GM12891 (cell line): ENCODE measurements around the gene CLK4.

Experiments
- POLR2A ChIP-seq: IDR thresholded peaks from 2 replicates; pipeline ENCODE4 v1.6.1; 2011; ENCODE audit warnings: low read depth, low read length, control low read depth
- POLR2AphosphoS5 ChIP-seq: IDR thresholded peaks from 2 replicates; pipeline ENCODE4 v1.6.1; 2011; ENCODE audit warnings: low read depth, low read length, control low read depth

DNA sequence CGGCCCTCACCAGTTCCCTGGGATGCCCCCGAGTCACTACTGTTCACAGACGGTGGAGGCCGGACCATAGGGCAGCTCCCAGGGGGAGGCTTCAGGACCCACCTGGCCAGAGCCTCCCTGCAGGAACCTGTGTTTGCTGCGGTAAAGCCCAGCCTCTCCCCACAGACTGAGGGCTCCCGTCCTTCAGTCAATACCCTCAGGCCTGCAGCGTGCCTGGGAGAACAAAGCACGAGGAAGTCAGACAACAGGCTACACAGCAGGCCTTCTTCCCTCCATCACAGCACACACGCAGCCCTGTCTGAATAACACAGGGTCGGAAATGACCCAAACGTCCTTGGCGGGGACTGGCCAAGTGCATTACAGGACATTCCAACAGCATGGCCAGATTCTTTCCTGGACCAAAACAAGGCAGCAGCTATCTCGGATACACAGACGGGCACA lies 71.1 kb downstream of the CLK4 start:
- TF ChIP-seq POLR2A = no peak
- no peak for TF ChIP-seq POLR2AphosphoS5
